H1 (cell line): ENCODE measurements around the gene UBA5. TPM values are rescaled to one million over a fixed set of nuclear protein-coding genes. Genes with fewer than 3 reads are reported as not detected.

Experiments used
- CTBP2 ChIP-seq: IDR thresholded peaks from 2 replicates; pipeline ENCODE4 v1.7.0; 2011; ENCODE audit warnings: borderline replicate concordance, mild to moderate bottlenecking, moderate library complexity, mixed read lengths, low read length; ENCODE audit not compliant: insufficient read depth, insufficient read length
- MAFK ChIP-seq: IDR thresholded peaks from 2 replicates; pipeline ENCODE4 v1.6.1; 2012; ENCODE audit warnings: low read depth, mild to moderate bottlenecking, improper control_type of control experiment, low read length
- NANOG ChIP-seq: IDR thresholded peaks from 2 replicates; pipeline ENCODE4 v1.6.1; 2011; ENCODE audit warnings: low read length, low read depth, mild to moderate bottlenecking, inconsistent platforms; ENCODE audit not compliant: insufficient read depth, poor library complexity, severe bottlenecking
- PHF8 ChIP-seq: fragments of 200-600 bp; sonication (generic); conservative IDR thresholded peaks from 2 replicates; pipeline ENCODE4 v1.7.1; 2012; ENCODE audit warnings: low read depth, mild to moderate bottlenecking, inconsistent platforms, low read length, moderate library complexity
- polyA plus RNA-seq, 7 experiments: library from polyadenylated mRNA; depleted of rRNA in 3 of 7; stranded (reverse) in 5 of 7; unstranded in 2 of 7; fragments of >200 nt in 5 of 7; fragments of 200-250 nt in 2 of 7; gene quantifications; 1 replicate in 5 of 7; 2 replicates in 1 of 7; 4 replicates in 1 of 7; pipeline versions ENCODE4 v1.2.1 to v1.2.3, GENCODE V29; 2011 to 2013; ENCODE audit warnings: missing spikeins in 2 of 7, mixed read lengths in 2 of 7
- total RNA-seq: library from RNA; stranded (reverse); fragmentation: NEBNext Ultra II Directional; extraction: Animal tissue kit (Norgen Biotek cat#: 25700); gene quantifications from 2 replicates; pipeline ENCODE4 v1.2.1, GENCODE V29; 2021
- TF ChIP-seq, protein P1 (sequence below): IDR thresholded peaks from 2 replicates; pipeline ENCODE4 v1.6.1; 2012; ENCODE audit warnings: inconsistent platforms
- TF ChIP-seq, protein P2 (sequence below): IDR thresholded peaks from 2 replicates; pipeline ENCODE4 v1.6.1; 2012; ENCODE audit warnings: inconsistent platforms

Gene UBA5
- total and polyA plus RNA-seq, 2 of the 8 experiments (the other 6 are each of a cell fraction or from before 2014, with no cell fraction given): 11.0 to 28.0 TPM

- TF ChIP-seq PHF8 (no peak), CTBP2 (no peak), MAFK (no peak), NANOG (no peak)
- TF ChIP-seq, protein P1, sequence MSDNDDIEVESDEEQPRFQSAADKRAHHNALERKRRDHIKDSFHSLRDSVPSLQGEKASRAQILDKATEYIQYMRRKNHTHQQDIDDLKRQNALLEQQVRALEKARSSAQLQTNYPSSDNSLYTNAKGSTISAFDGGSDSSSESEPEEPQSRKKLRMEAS: no peak
- TF ChIP-seq, protein P2, sequence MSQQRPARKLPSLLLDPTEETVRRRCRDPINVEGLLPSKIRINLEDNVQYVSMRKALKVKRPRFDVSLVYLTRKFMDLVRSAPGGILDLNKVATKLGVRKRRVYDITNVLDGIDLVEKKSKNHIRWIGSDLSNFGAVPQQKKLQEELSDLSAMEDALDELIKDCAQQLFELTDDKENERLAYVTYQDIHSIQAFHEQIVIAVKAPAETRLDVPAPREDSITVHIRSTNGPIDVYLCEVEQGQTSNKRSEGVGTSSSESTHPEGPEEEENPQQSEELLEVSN: no peak
Measured at GRCh38 chr3:132650153-132650552, 10.0 kb upstream of the UBA5 start (continued).
